Adrenal gland (tissue), 12 donors: ENCODE data around the gene PRPS2. TPM values are rescaled to one million over a fixed set of nuclear protein-coding genes. Genes with fewer than 3 reads are reported as not detected.

ENCODE experiments used
- DNase-seq, 7 donors: peaks; one replicate each; pipeline ENCODE4 v3.0.0-alpha.2; 2019 to 2020
- H3K27ac ChIP-seq, 5 donors: fragments of 200-600 bp; sonication (generic) in 4 of 5; 1 replicate in 3 of 5; 2 replicates in 2 of 5; pipeline versions ENCODE4 v1.5.1 to v1.8.0; 2016 to 2020; ENCODE audit warnings: mild to moderate bottlenecking in 1 of 5
- H3K27me3 ChIP-seq: fragments of 200-600 bp; 2 replicates; pipeline ENCODE4 v1.8.0; 2021
- H3K36me3 ChIP-seq, 2 donors: fragments of 200-600 bp; replicated peaks in 1 of 2; 1 replicate in 1 of 2; 2 replicates in 1 of 2; pipeline versions ENCODE4 v1.5.1 to v1.8.0; 2018 to 2022
- H3K4me1 ChIP-seq, 2 donors: fragments of 200-600 bp; replicated peaks in 1 of 2; 1 replicate in 1 of 2; 2 replicates in 1 of 2; pipeline versions ENCODE4 v1.5.1 to v1.8.0; 2018 to 2021
- H3K4me3 ChIP-seq, 4 donors: fragments of 200-600 bp; sonication (generic) in 3 of 4; one replicate each; pipeline ENCODE4 v1.5.1; 2016 to 2018
- H3K9me3 ChIP-seq, 3 donors: fragments of 200-600 bp; sonication (generic) in 1 of 3; replicated peaks in 1 of 3; 1 replicate in 2 of 3; 2 replicates in 1 of 3; pipeline versions ENCODE4 v1.5.1 to v1.8.0; 2016 to 2021
- CTCF ChIP-seq, 6 experiments: fragments of 450-650 bp in 4 of 6; fragments of 200-600 bp in 2 of 6; sonication (generic) in 1 of 6; IDR thresholded peaks; 1 replicate in 5 of 6; 2 replicates in 1 of 6; pipeline versions ENCODE4 v1.5.1 to v1.8.0; 2016 to 2021; ENCODE audit warnings: antibody characterized with exemption in 6 of 6, mild to moderate bottlenecking in 2 of 6, moderate library complexity in 1 of 6
- POLR2A ChIP-seq, 2 donors: fragments of 450-650 bp; IDR thresholded peaks; one replicate each; pipeline ENCODE4 v1.6.1; 2017; ENCODE audit warnings: antibody characterized with exemption in 2 of 2, mild to moderate bottlenecking in 2 of 2, moderate library complexity in 1 of 2
- WGBS, 4 donors: extraction: QIAGEN DNeasy Blood & Tissue Kit in 2 of 4; methylation state at CpG; one replicate each; pipeline versions ENCODE4 v1.1.5 to v1.1.7; 2013 to 2017; 5-methylcytosine and 5-hydroxymethylcytosine counted together
- intact Hi-C, 2 donors: fragments of 100-400 bp; cut with DNase I; formaldehyde crosslinking; loops; one replicate each; pipeline versions ENCODE4 v1.14.1 to v1.15.0; 2022 to 2023
- polyA plus RNA-seq, 3 donors: library from polyadenylated mRNA; stranded (reverse); fragments of 200-250 nt in 2 of 3; fragments of 350-450 nt in 1 of 3; fragmentation: Illumina TruSeq in 1 of 3; extraction: RNeasy Lipid Tissue Mini Kit (QIAGEN cat#74804) in 1 of 3; gene quantifications; one replicate each; pipeline ENCODE4 v1.2.3, GENCODE V29; 2013 to 2014
- total RNA-seq, 9 donors: library from RNA; depleted of rRNA in 4 of 9; stranded (reverse); fragments of >200 nt in 4 of 9; fragments of 120-200 nt in 1 of 9; fragmentation: NEBNext Ultra II Directional in 1 of 9; extraction: Animal tissue kit (Norgen Biotek cat#: 25700) in 1 of 9; gene quantifications; one replicate each; pipeline versions ENCODE4 v1.1.0 to v1.2.4, GENCODE V29; 2013 to 2023
- donor health status: healthy with polysubstance abuse.
- donor health status: Bipolar disorder and iron deficiency.
- donor health status: DM: yes; HTN: yes; CAD: no.
- donor health status: DM: no; HTN: no; CAD: no.
- donor health status: DM: no; HTN: no; CAD: no.
- donor health status: DM: yes; HTN: yes; CAD: no.

The PRPS2 gene
- total and polyA plus RNA-seq, 12 donors: 4.8 to 317 (median 78.1) TPM

- Histone ChIP-seq H3K27ac (no peak overlapping the region), H3K4me3 (no peak overlapping the region), H3K4me1 (no peaks in the 10 kb centered on the region), H3K36me3 (no peaks in the 10 kb centered on the region), H3K27me3 (peaks cover 32% of the 10 kb centered on the region), H3K9me3 (no peaks in the 10 kb centered on the region)
- no peak for DNase-seq
- intact Hi-C loops: no loop called here
- TF ChIP-seq CTCF (IDR thresholded peaks at IDR 0.05): no peak
- no peak for TF ChIP-seq POLR2A (IDR thresholded peaks at IDR 0.05)
- WGBS, 4 donors: 82 to 86% (median 83%) methylated on average over 4 of the region's 4 CpGs
Measured at GRCh38 chrX:12768491-12768890, 22.7 kb upstream of the PRPS2 start.

- no peaks in the 10 kb centered on the region for H3K4me1 ChIP-seq
- 23 to 51% (median 43%) methylated on average over 5 of the region's 5 CpGs for WGBS, 4 donors
- DNase-seq: no peak
- intact Hi-C loops: no loop called here
- H3K4me3 ChIP-seq: no peak overlapping the region
- H3K27me3 ChIP-seq: peaks cover 44% of the 10 kb centered on the region
- TF ChIP-seq CTCF (IDR thresholded peaks at IDR 0.05) (peak; percentile 16 to 65 (median 36)), POLR2A (IDR thresholded peaks at IDR 0.05) (no peak)
- H3K9me3 ChIP-seq: no peaks in the 10 kb centered on the region
- no peaks in the 10 kb centered on the region for H3K36me3 ChIP-seq
- no peak overlapping the region for H3K27ac ChIP-seq
Measured at GRCh38 chrX:12770440-12770839, 20.8 kb upstream of the PRPS2 start.

- H3K4me3 ChIP-seq: no peak overlapping the region
- H3K36me3 ChIP-seq: no peaks in the 10 kb centered on the region
- TF ChIP-seq CTCF (IDR thresholded peaks at IDR 0.05) (peak in 3 of 6 experiments; percentile 10 to 49 (median 38)), POLR2A (IDR thresholded peaks at IDR 0.05) (no peak)
- intact Hi-C loops: no loop called here
- H3K27me3 ChIP-seq: peaks cover 50% of the 10 kb centered on the region
- WGBS, 4 donors: 30 to 46% (median 40%) methylated on average over 10 to 22 of the region's 22 CpGs
- peak in 4 of 7 donors; percentile 14 to 40 (median 28) for DNase-seq
- no peak overlapping the region for H3K27ac ChIP-seq
- H3K4me1 ChIP-seq: no peaks in the 10 kb centered on the region
- H3K9me3 ChIP-seq: no peaks in the 10 kb centered on the region
Measured at GRCh38 chrX:12771445-12772069, 19.7 kb upstream of the PRPS2 start.

- intact Hi-C loops: no loop called here
- TF ChIP-seq POLR2A (IDR thresholded peaks at IDR 0.05) (no peak), CTCF (IDR thresholded peaks at IDR 0.05) (no peak)
- Histone ChIP-seq H3K4me3 (no peak overlapping the region), H3K4me1 (no peaks in the 10 kb centered on the region), H3K27me3 (peaks cover 33% of the 10 kb centered on the region), H3K9me3 (no peaks in the 10 kb centered on the region), H3K27ac (no peak overlapping the region), H3K36me3 (no peaks in the 10 kb centered on the region)
- no peak for DNase-seq
Measured at GRCh38 chrX:12777670-12778069, 13.5 kb upstream of the PRPS2 start.
